ENCODE results near the gene TCHP. TPM values are rescaled to one million over a fixed set of nuclear protein-coding genes. Genes with fewer than 3 reads are reported as not detected.

Gene TCHP
- total RNA-seq, 4 donors from 2014 or later, result 11.4 to 39.6 (median 21.1) TPM

GRCh38 chr12:109902891-109903418 lies 2.9 kb downstream of the TCHP start:
- no peaks in the 10 kb centered on the region for H3K27me3 ChIP-seq
- H3K9me3 ChIP-seq, result no peaks in the 10 kb centered on the region
- TF ChIP-seq POLR2A (IDR thresholded peaks at IDR 0.05) (no peak), EP300 (IDR thresholded peaks at IDR 0.05) (no peak), CTCF (IDR thresholded peaks at IDR 0.05) (no peak)
- H3K4me1 ChIP-seq, result peaks cover 0 to 30% (median 7%) of the 10 kb centered on the region in 4 donors
- H3K27ac ChIP-seq, result no peak overlapping the region
- H3K4me3 ChIP-seq, result no peak overlapping the region
- DNase-seq (ENCODE audit: low spot score in 2 of 2), result no peak
- peaks cover 0 to 52% (median 6%) of the 10 kb centered on the region in 3 donors for H3K36me3 ChIP-seq
- 67 to 74% methylated on average over 15 of the region's 15 CpGs for WGBS, 2 donors

GRCh38 chr12:109905301-109905700 lies 5.2 kb downstream of the TCHP start:
- no peak overlapping the region for H3K4me3 ChIP-seq
- peaks cover 0 to 76% (median 19%) of the 10 kb centered on the region in 3 donors for H3K36me3 ChIP-seq
- 95 to 96% methylated on average over 10 of the region's 10 CpGs for WGBS, 2 donors
- H3K27me3 ChIP-seq, result no peaks in the 10 kb centered on the region
- H3K4me1 ChIP-seq, result peaks cover 0 to 22% (median 5%) of the 10 kb centered on the region in 4 donors
- no peak for DNase-seq (ENCODE audit: low spot score in 2 of 2)
- TF ChIP-seq POLR2A (IDR thresholded peaks at IDR 0.05), result no peak
- TF ChIP-seq EP300 (IDR thresholded peaks at IDR 0.05), result no peak
- no peak for TF ChIP-seq CTCF (IDR thresholded peaks at IDR 0.05)
- H3K27ac ChIP-seq, result no peak overlapping the region
- H3K9me3 ChIP-seq, result no peaks in the 10 kb centered on the region

- peaks cover 5 to 99% (median 21%) of the 10 kb centered on the region in 3 donors for H3K36me3 ChIP-seq
- H3K4me3 ChIP-seq, result no peak overlapping the region
- no peak for DNase-seq (ENCODE audit: low spot score in 2 of 2)
- no peak overlapping the region for H3K27ac ChIP-seq
- 85% methylated on average over 7 to 8 of the region's 8 CpGs for WGBS, 2 donors
- no peaks in the 10 kb centered on the region for H3K9me3 ChIP-seq
- no peaks in the 10 kb centered on the region for H3K27me3 ChIP-seq
- peaks cover 0 to 6% (median 0%) of the 10 kb centered on the region in 4 donors for H3K4me1 ChIP-seq
- no peak for TF ChIP-seq POLR2A (IDR thresholded peaks at IDR 0.05)
- TF ChIP-seq EP300 (IDR thresholded peaks at IDR 0.05), result no peak
- TF ChIP-seq CTCF (IDR thresholded peaks at IDR 0.05), result no peak
Measured at GRCh38 chr12:109910254-109910968, 10.3 kb downstream of the TCHP start.

- Histone ChIP-seq H3K9me3 (no peaks in the 10 kb centered on the region), H3K36me3 (peaks cover 5 to 99% (median 21%) of the 10 kb centered on the region in 3 donors), H3K27me3 (no peaks in the 10 kb centered on the region), H3K27ac (no peak overlapping the region), H3K4me1 (peaks cover 0 to 6% (median 0%) of the 10 kb centered on the region in 4 donors), H3K4me3 (no peak overlapping the region)
- no peak for DNase-seq (ENCODE audit: low spot score in 2 of 2)
- TF ChIP-seq EP300 (IDR thresholded peaks at IDR 0.05), result no peak
- no peak for TF ChIP-seq CTCF (IDR thresholded peaks at IDR 0.05)
- no peak for TF ChIP-seq POLR2A (IDR thresholded peaks at IDR 0.05)
- 70 to 75% methylated on average over 12 of the region's 12 CpGs for WGBS, 2 donors
Measured at GRCh38 chr12:109910969-109911348, 10.9 kb downstream of the TCHP start.

- H3K4me3 ChIP-seq, result no peak overlapping the region
- DNase-seq (ENCODE audit: low spot score in 2 of 2), result no peak
- H3K9me3 ChIP-seq, result no peaks in the 10 kb centered on the region
- H3K27ac ChIP-seq, result no peak overlapping the region
- WGBS, 2 donors, result 71 to 72% methylated on average over 12 of the region's 12 CpGs
- peaks cover 0 to 6% (median 0%) of the 10 kb centered on the region in 4 donors for H3K4me1 ChIP-seq
- TF ChIP-seq CTCF (IDR thresholded peaks at IDR 0.05) (no peak), POLR2A (IDR thresholded peaks at IDR 0.05) (no peak), EP300 (IDR thresholded peaks at IDR 0.05) (no peak)
- H3K27me3 ChIP-seq, result no peaks in the 10 kb centered on the region
- peaks cover 5 to 99% (median 21%) of the 10 kb centered on the region in 3 donors for H3K36me3 ChIP-seq
Measured at GRCh38 chr12:109912855-109913321, 12.8 kb downstream of the TCHP start.
